CD4-positive, alpha-beta T cell treated with Interleukin-6 for 4 hours (primary cell): ENCODE results near the gene SPRED1.
A peak's percentile ranks its signal among the peaks of the same experiment; 100 is the strongest.

Experiments
- DNase-seq: peaks from one replicate; pipeline ENCODE4 v3.0.0-alpha.2; 2020; ENCODE audit warnings: mixed read lengths

The SPRED1 gene

GRCh38 chr15:38285456-38285855 is 32.8 kb downstream of the SPRED1 start:
- no peak for DNase-seq

GRCh38 chr15:38294126-38294525 is 41.5 kb downstream of the SPRED1 start:
- no peak for DNase-seq

- no peak for DNase-seq
Measured at GRCh38 chr15:38297623-38298388, 45.2 kb downstream of the SPRED1 start.

GRCh38 chr15:38299216-38299615 is 46.6 kb downstream of the SPRED1 start:
- DNase-seq, result no peak

GRCh38 chr15:38300395-38300794 is 47.8 kb downstream of the SPRED1 start:
- no peak for DNase-seq

GRCh38 chr15:38304481-38304880 is 51.8 kb downstream of the SPRED1 start:
- DNase-seq, result no peak

- DNase-seq, result no peak
Measured at GRCh38 chr15:38307251-38307650, 54.6 kb downstream of the SPRED1 start.

- DNase-seq, result no peak
Measured at GRCh38 chr15:38307861-38308641, 55.4 kb downstream of the SPRED1 start.

GRCh38 chr15:38308797-38309196 is 56.2 kb downstream of the SPRED1 start:
- DNase-seq, result no peak

GRCh38 chr15:38312190-38312589 is 59.6 kb downstream of the SPRED1 start:
- DNase-seq, result no peak

- DNase-seq, result no peak
Measured at GRCh38 chr15:38316311-38316710, 63.7 kb downstream of the SPRED1 start.

GRCh38 chr15:38320181-38320580 is 67.5 kb downstream of the SPRED1 start:
- DNase-seq, result no peak

- DNase-seq, result no peak
Measured at GRCh38 chr15:38320866-38321265, 68.2 kb downstream of the SPRED1 start.

GRCh38 chr15:38323895-38324294 is 71.3 kb downstream of the SPRED1 start:
- no peak for DNase-seq

- no peak for DNase-seq
Measured at GRCh38 chr15:38324939-38325647, 72.5 kb downstream of the SPRED1 start.

- no peak for DNase-seq
Measured at GRCh38 chr15:38325648-38325990, 73.0 kb downstream of the SPRED1 start.

GRCh38 chr15:38332711-38333110 is 80.1 kb downstream of the SPRED1 start:
- DNase-seq, result no peak

GRCh38 chr15:38335116-38335515 is 82.5 kb downstream of the SPRED1 start:
- DNase-seq, result no peak

- no peak for DNase-seq
Measured at GRCh38 chr15:38344351-38344750, 91.7 kb downstream of the SPRED1 start.

GRCh38 chr15:38349251-38349650 is 96.6 kb downstream of the SPRED1 start:
- no peak for DNase-seq

GRCh38 chr15:38351466-38351865 is 98.8 kb downstream of the SPRED1 start:
- no peak for DNase-seq

GRCh38 chr15:38354315-38354929 is 101.8 kb downstream of the SPRED1 start:
- DNase-seq, result peak; percentile 57

GRCh38 chr15:38362355-38362754 is 109.7 kb downstream of the SPRED1 start:
- no peak for DNase-seq
